Sigmoid colon (tissue), 7 donors: ENCODE data around the gene DSCAM. TPM values are rescaled to one million over a fixed set of nuclear protein-coding genes. Genes with fewer than 3 reads are reported as not detected.

Experiments
- DNase-seq: peaks from one replicate; pipeline ENCODE4 v3.0.0-alpha.2; 2019
- H3K27ac ChIP-seq, 4 donors: fragments of 200-600 bp; sonication (generic); one replicate each; pipeline ENCODE4 v1.5.1; 2016 to 2019; ENCODE audit warnings: mild to moderate bottlenecking in 1 of 4
- H3K27me3 ChIP-seq, 3 donors: fragments of 200-600 bp; sonication (generic); one replicate each; pipeline ENCODE4 v1.5.1; 2019; ENCODE audit warnings: mild to moderate bottlenecking in 1 of 3
- H3K36me3 ChIP-seq, 4 donors: fragments of 200-600 bp; sonication (generic); one replicate each; pipeline ENCODE4 v1.5.1; 2016 to 2019
- H3K4me1 ChIP-seq, 4 donors: fragments of 200-600 bp; sonication (generic); one replicate each; pipeline ENCODE4 v1.5.1; 2017 to 2019
- H3K4me3 ChIP-seq, 4 donors: fragments of 200-600 bp; sonication (generic); one replicate each; pipeline ENCODE4 v1.5.1; 2017 to 2019; ENCODE audit warnings: mild to moderate bottlenecking in 2 of 4, moderate library complexity in 1 of 4
- H3K9me3 ChIP-seq, 4 donors: fragments of 200-600 bp in 3 of 4; sonication (generic) in 3 of 4; one replicate each; pipeline versions ENCODE4 v1.5.1 to v1.6.1; 2013 to 2019
- CTCF ChIP-seq, 4 experiments: fragments of 450-650 bp in 3 of 4; fragments of 200-600 bp in 1 of 4; IDR thresholded peaks; one replicate each; pipeline ENCODE4 v1.5.1; 2016 to 2019; ENCODE audit warnings: antibody characterized with exemption in 4 of 4, mild to moderate bottlenecking in 3 of 4, moderate library complexity in 2 of 4
- EP300 ChIP-seq, 4 donors: sonication (generic); formaldehyde crosslinking; IDR thresholded peaks; one replicate each; pipeline ENCODE4 v1.6.1; 2017; ENCODE audit warnings: antibody characterized with exemption in 4 of 4
- POLR2A ChIP-seq, 2 donors: fragments of 450-650 bp; IDR thresholded peaks; one replicate each; pipeline ENCODE4 v1.6.1; 2016; ENCODE audit warnings: antibody characterized with exemption in 2 of 2, mild to moderate bottlenecking in 2 of 2, moderate library complexity in 2 of 2
- POLR2AphosphoS5 ChIP-seq, 4 donors: sonication (generic); formaldehyde crosslinking; IDR thresholded peaks; one replicate each; pipeline ENCODE4 v1.6.1; 2017; ENCODE audit warnings: antibody characterized with exemption in 4 of 4
- WGBS, 2 donors: extraction: QIAGEN DNeasy Blood & Tissue Kit; methylation state at CpG; one replicate each; pipeline ENCODE4 v1.1.7; 2013; 5-methylcytosine and 5-hydroxymethylcytosine counted together
- intact Hi-C: fragments of 100-400 bp; cut with DNase I; formaldehyde crosslinking; loops from one replicate; pipeline ENCODE4 v1.15.1; 2023
- polyA plus RNA-seq, 3 donors: library from polyadenylated mRNA; stranded (reverse); fragments of 200-250 nt; gene quantifications; one replicate each; pipeline ENCODE4 v1.2.3, GENCODE V29; 2013
- total RNA-seq, 4 donors: library from RNA; depleted of rRNA; stranded (reverse); fragments of >200 nt; gene quantifications; one replicate each; pipeline ENCODE4 v1.1.0, GENCODE V29; 2016
- donor health status: healthy with polysubstance abuse.
- donor health status: Bipolar disorder and iron deficiency.
- donor health status: healthy.

Gene DSCAM
- total and polyA plus RNA-seq, 7 donors = 0.17 to 0.55 (median 0.33) TPM; not detected in 2

DNA sequence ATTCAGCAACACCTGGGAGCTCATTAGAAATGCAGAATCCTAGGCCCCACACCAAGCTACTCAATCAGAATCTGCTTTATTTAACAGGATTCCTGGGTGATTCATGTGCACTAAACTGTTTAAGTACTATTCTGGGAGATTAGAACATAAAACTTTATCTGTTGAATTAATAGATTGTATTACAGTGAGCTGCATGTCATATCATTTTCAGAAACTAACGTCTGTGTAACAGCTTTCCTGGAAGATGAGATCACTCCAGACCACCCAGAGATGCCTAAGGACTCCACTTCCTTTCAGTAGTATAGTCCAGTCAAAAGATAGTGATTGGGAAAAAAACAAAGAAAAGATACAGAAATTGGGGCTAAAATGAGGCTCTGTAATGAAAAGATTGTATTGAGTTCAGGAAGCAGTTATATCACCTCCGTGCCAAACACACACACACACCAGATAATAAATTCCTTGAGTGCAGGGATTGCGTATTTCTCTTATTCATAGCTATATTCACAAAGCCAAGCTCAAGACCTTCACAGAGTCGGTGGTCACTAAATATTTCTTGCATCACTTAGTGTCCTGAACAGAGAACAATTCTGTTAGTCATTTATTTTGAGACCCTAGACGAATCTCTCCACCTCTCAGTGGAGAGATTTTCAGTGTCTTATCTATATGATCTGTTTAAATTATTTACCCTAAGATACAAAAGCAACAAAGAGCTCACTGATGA, 178.2 kb downstream of the DSCAM start:
- TF ChIP-seq POLR2A (IDR thresholded peaks at IDR 0.05) = no peak
- TF ChIP-seq POLR2AphosphoS5 (IDR thresholded peaks at IDR 0.05) = no peak
- no peak for TF ChIP-seq CTCF (IDR thresholded peaks at IDR 0.05)
- no peak for TF ChIP-seq EP300 (IDR thresholded peaks at IDR 0.05)
- no peaks in the 10 kb centered on the region for H3K4me1 ChIP-seq
- no peaks in the 10 kb centered on the region for H3K9me3 ChIP-seq
- H3K27ac ChIP-seq = no peak overlapping the region
- no peak for DNase-seq
- H3K27me3 ChIP-seq = no peaks in the 10 kb centered on the region
- no peak overlapping the region for H3K4me3 ChIP-seq
- intact Hi-C loops = no loop called here
- 39 to 64% methylated on average over 5 of the region's 5 CpGs for WGBS, 2 donors
- H3K36me3 ChIP-seq = no peaks in the 10 kb centered on the region

DNA sequence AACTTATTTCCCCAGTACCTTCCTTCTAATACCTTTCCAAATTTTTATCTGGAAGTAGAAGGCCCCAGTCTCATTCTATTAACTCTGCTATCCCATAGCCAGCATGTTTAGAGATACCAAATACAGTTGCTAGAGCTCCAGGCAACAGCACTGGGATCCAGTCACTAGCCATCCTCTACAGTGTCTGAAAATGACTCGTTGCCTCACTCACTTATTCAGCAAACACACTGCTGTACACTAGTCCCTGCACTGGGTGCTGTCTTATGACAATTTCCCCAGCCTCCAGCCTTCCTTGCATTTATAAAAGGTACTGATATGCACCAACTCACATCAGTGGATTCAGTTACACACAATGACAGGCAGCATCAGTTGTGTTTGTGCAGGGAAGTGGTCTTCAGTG, 179.0 kb downstream of the DSCAM start:
- intact Hi-C loops = no loop called here
- no peaks in the 10 kb centered on the region for H3K4me1 ChIP-seq

GRCh38 chr21:40662889-40663288, 184.1 kb downstream of the DSCAM start:
- H3K36me3 ChIP-seq = no peaks in the 10 kb centered on the region
- no peaks in the 10 kb centered on the region for H3K4me1 ChIP-seq
- H3K9me3 ChIP-seq = no peaks in the 10 kb centered on the region
- intact Hi-C loops = no loop called here
- H3K27me3 ChIP-seq = no peaks in the 10 kb centered on the region
- no peak for DNase-seq
- TF ChIP-seq POLR2A (IDR thresholded peaks at IDR 0.05) (no peak), EP300 (IDR thresholded peaks at IDR 0.05) (no peak), CTCF (IDR thresholded peaks at IDR 0.05) (no peak), POLR2AphosphoS5 (IDR thresholded peaks at IDR 0.05) (no peak)
- 82 to 95% methylated on average over 2 of the region's 2 CpGs for WGBS, 2 donors
- H3K27ac ChIP-seq = no peak overlapping the region
- H3K4me3 ChIP-seq = no peak overlapping the region

More for the DNA sequence above, 179.0 kb downstream of the DSCAM start:
- Histone ChIP-seq H3K27me3 (no peaks in the 10 kb centered on the region), H3K27ac (no peak overlapping the region), H3K9me3 (no peaks in the 10 kb centered on the region), H3K36me3 (no peaks in the 10 kb centered on the region), H3K4me3 (no peak overlapping the region)
- no peak for DNase-seq
- TF ChIP-seq POLR2A (IDR thresholded peaks at IDR 0.05) = no peak
- TF ChIP-seq POLR2AphosphoS5 (IDR thresholded peaks at IDR 0.05) = no peak
- no peak for TF ChIP-seq EP300 (IDR thresholded peaks at IDR 0.05)
- no peak for TF ChIP-seq CTCF (IDR thresholded peaks at IDR 0.05)
- 47 to 70% methylated on average over 1 of the region's 1 CpG for WGBS, 2 donors

GRCh38 chr21:40660461-40660860, 186.5 kb downstream of the DSCAM start:
- Histone ChIP-seq H3K36me3 (no peaks in the 10 kb centered on the region), H3K9me3 (no peaks in the 10 kb centered on the region), H3K27ac (no peak overlapping the region), H3K27me3 (no peaks in the 10 kb centered on the region), H3K4me1 (no peaks in the 10 kb centered on the region), H3K4me3 (no peak overlapping the region)
- no peak for DNase-seq
- TF ChIP-seq CTCF (IDR thresholded peaks at IDR 0.05) (no peak), POLR2AphosphoS5 (IDR thresholded peaks at IDR 0.05) (no peak), POLR2A (IDR thresholded peaks at IDR 0.05) (no peak), EP300 (IDR thresholded peaks at IDR 0.05) (no peak)
- 46 to 62% methylated on average over 3 of the region's 3 CpGs for WGBS, 2 donors
- intact Hi-C loops = no loop called here

GRCh38 chr21:40658311-40658710, 188.6 kb downstream of the DSCAM start:
- Histone ChIP-seq H3K27me3 (no peaks in the 10 kb centered on the region), H3K27ac (no peak overlapping the region), H3K4me1 (no peaks in the 10 kb centered on the region), H3K4me3 (no peak overlapping the region), H3K36me3 (no peaks in the 10 kb centered on the region), H3K9me3 (no peaks in the 10 kb centered on the region)
- WGBS, 2 donors = 65 to 73% methylated on average over 3 of the region's 3 CpGs
- TF ChIP-seq POLR2A (IDR thresholded peaks at IDR 0.05) = no peak
- TF ChIP-seq EP300 (IDR thresholded peaks at IDR 0.05) = no peak
- TF ChIP-seq POLR2AphosphoS5 (IDR thresholded peaks at IDR 0.05) = no peak
- no peak for TF ChIP-seq CTCF (IDR thresholded peaks at IDR 0.05)
- no peak for DNase-seq
- intact Hi-C loops = no loop called here
